Neural cell (in vitro differentiated cells): ENCODE measurements around the gene MAML3. TPM values are rescaled to one million over a fixed set of nuclear protein-coding genes. Genes with fewer than 3 reads are reported as not detected.

Experiments used
- H2AFZ ChIP-seq: fragments of 200-600, 300-800 bp; sonication (generic), shearing (Covaris generic); 2 replicates; pipeline ENCODE4 v1.6.0; 2014; ENCODE audit warnings: low read depth, mild to moderate bottlenecking, antibody characterized with exemption, low read length, moderate library complexity
- H3F3A ChIP-seq: fragments of 200-600 bp; shearing (Covaris generic); 2 replicates; pipeline ENCODE4 v1.6.1; 2016; ENCODE audit warnings: mild to moderate bottlenecking, moderate library complexity, mixed read lengths, antibody characterized with exemption, low read length; ENCODE audit not compliant: insufficient read depth, poor library complexity, severe bottlenecking
- H3K27ac ChIP-seq: fragments of 200-600, 300-800 bp; sonication (generic), shearing (Covaris generic); 2 replicates; pipeline ENCODE4 v1.5.1; 2014; ENCODE audit warnings: mild to moderate bottlenecking, low read length, moderate library complexity
- H3K27me3 ChIP-seq: fragments of 300-800, 200-600 bp; sonication (generic), shearing (Covaris generic); 2 replicates; pipeline ENCODE4 v1.6.0; 2014; ENCODE audit warnings: mild to moderate bottlenecking, low read depth, low read length, moderate library complexity; ENCODE audit not compliant: insufficient read depth
- H3K36me3 ChIP-seq: fragments of 300-800, 200-600 bp; sonication (generic), shearing (Covaris generic); 2 replicates; pipeline ENCODE4 v1.5.1; 2014; ENCODE audit warnings: mild to moderate bottlenecking, antibody characterized with exemption, low read length, moderate library complexity; ENCODE audit not compliant: insufficient read depth
- H3K4me2 ChIP-seq: fragments of 300-800, 200-600 bp; sonication (generic), shearing (Covaris generic); 2 replicates; pipeline ENCODE4 v1.6.0; 2014; ENCODE audit warnings: mild to moderate bottlenecking, low read length
- H3K4me3 ChIP-seq: fragments of 300-800, 200-600 bp; sonication (generic), shearing (Covaris generic); 2 replicates; pipeline ENCODE4 v1.5.1; 2014; ENCODE audit warnings: mild to moderate bottlenecking, low read length, moderate library complexity
- H3K79me2 ChIP-seq: fragments of 200-600 bp; shearing (Covaris generic); replicated peaks from 2 replicates; pipeline ENCODE4 v1.6.0; 2014; ENCODE audit warnings: mild to moderate bottlenecking, low read length, moderate library complexity; ENCODE audit not compliant: insufficient read depth
- H3K9ac ChIP-seq: fragments of 300-800, 200-600 bp; sonication (generic), shearing (Covaris generic); 2 replicates; pipeline ENCODE4 v1.6.1; 2016; ENCODE audit warnings: mild to moderate bottlenecking, low read length, mixed read lengths
- H3K9me2 ChIP-seq: fragments of 200-600 bp; shearing (Covaris generic); 2 replicates; pipeline ENCODE4 v1.6.1; 2016; ENCODE audit warnings: mild to moderate bottlenecking, low read length, mixed read lengths; ENCODE audit not compliant: insufficient read depth
- H3K9me3 ChIP-seq: fragments of 200-600, 300-800 bp; sonication (generic), shearing (Covaris generic); 2 replicates; pipeline ENCODE4 v1.6.1; 2016; ENCODE audit warnings: mild to moderate bottlenecking, mixed run types, low read length, moderate library complexity, mixed read lengths
- H4K20me1 ChIP-seq: fragments of 200-600 bp; shearing (Covaris generic); 2 replicates; pipeline ENCODE4 v1.6.1; 2016; ENCODE audit warnings: mild to moderate bottlenecking, mixed run types; ENCODE audit not compliant: insufficient read depth
- CTCF ChIP-seq: fragments of 450-650 bp; IDR thresholded peaks from 2 replicates; pipeline ENCODE4 v1.5.1; 2014; ENCODE audit warnings: antibody characterized with exemption, mild to moderate bottlenecking, moderate library complexity; ENCODE audit not compliant: poor library complexity, severe bottlenecking
- EP300 ChIP-seq: fragments of 450-650 bp; conservative IDR thresholded peaks from 2 replicates; pipeline ENCODE4 v1.6.1; 2014; ENCODE audit warnings: antibody characterized with exemption, mild to moderate bottlenecking, moderate library complexity; ENCODE audit not compliant: poor library complexity, severe bottlenecking
- EZH2 ChIP-seq: fragments of 200-600, 300-800 bp; shearing (Covaris generic), sonication (generic); IDR thresholded peaks from 2 replicates; pipeline ENCODE4 v1.6.1; 2014; ENCODE audit warnings: antibody characterized with exemption, low read length, borderline replicate concordance, mild to moderate bottlenecking; ENCODE audit not compliant: insufficient read depth, poor library complexity, severe bottlenecking
- MXI1 ChIP-seq: fragments of 450-650 bp; conservative IDR thresholded peaks from 2 replicates; pipeline ENCODE4 v1.6.1; 2014; ENCODE audit warnings: antibody characterized with exemption, mild to moderate bottlenecking; ENCODE audit not compliant: poor library complexity, severe bottlenecking
- POLR2AphosphoS5 ChIP-seq: IDR thresholded peaks from 2 replicates; pipeline ENCODE4 v1.6.1; 2012
- RAD21 ChIP-seq: fragments of 450-650 bp; conservative IDR thresholded peaks from 2 replicates; pipeline ENCODE4 v1.6.1; 2014; ENCODE audit warnings: antibody characterized with exemption, mild to moderate bottlenecking, moderate library complexity
- REST ChIP-seq: IDR thresholded peaks from 2 replicates; pipeline ENCODE4 v1.6.1; 2012; ENCODE audit warnings: borderline replicate concordance
- SMC3 ChIP-seq: fragments of 450-650 bp; conservative IDR thresholded peaks from 2 replicates; pipeline ENCODE4 v1.6.1; 2014; ENCODE audit warnings: antibody characterized with exemption, mild to moderate bottlenecking, moderate library complexity; ENCODE audit not compliant: poor library complexity
- TAF1 ChIP-seq: IDR thresholded peaks from 2 replicates; pipeline ENCODE4 v1.6.1; 2012; ENCODE audit warnings: low read depth
- polyA plus RNA-seq: library from polyadenylated mRNA; depleted of rRNA; stranded (reverse); fragments of >200 nt; gene quantifications from 2 replicates; pipeline ENCODE4 v1.2.3, GENCODE V29; 2014

The MAML3 gene
- polyA plus RNA-seq, 1 donor from 2014 or later: 10.2 TPM

GRCh38 chr4:140180577-140180976 lies 26.6 kb upstream of the MAML3 start:
- H3K27me3 ChIP-seq: no peaks in the 10 kb centered on the region

GRCh38 chr4:140176735-140177134 lies 22.8 kb upstream of the MAML3 start:
- H3K9me3 ChIP-seq: no peaks in the 10 kb centered on the region
- H3K27ac ChIP-seq: no peak overlapping the region
- no peak overlapping the region for H3K4me2 ChIP-seq
- H3K36me3 ChIP-seq: no peaks in the 10 kb centered on the region
- H3K27me3 ChIP-seq: no peaks in the 10 kb centered on the region
- H3K79me2 ChIP-seq: no peaks in the 10 kb centered on the region
- H3K4me3 ChIP-seq: no peak overlapping the region
- no peaks in the 10 kb centered on the region for H3F3A ChIP-seq
- H2AFZ ChIP-seq: no peak overlapping the region
- no peak overlapping the region for H3K9ac ChIP-seq
- H3K9me2 ChIP-seq: no peaks in the 10 kb centered on the region
- no peaks in the 10 kb centered on the region for H4K20me1 ChIP-seq
- TF ChIP-seq MXI1: no peak
- no peak for TF ChIP-seq TAF1
- TF ChIP-seq EZH2: no peak
- TF ChIP-seq CTCF: no peak
- no peak for TF ChIP-seq POLR2AphosphoS5
- TF ChIP-seq RAD21: no peak
- no peak for TF ChIP-seq SMC3
- TF ChIP-seq EP300: no peak

More at GRCh38 chr4:140180577-140180976, 26.6 kb upstream of the MAML3 start:
- Histone ChIP-seq H3K4me3 (no peak overlapping the region), H2AFZ (no peak overlapping the region), H3K9me3 (no peaks in the 10 kb centered on the region), H3K27ac (no peak overlapping the region), H3K9ac (no peak overlapping the region), H3F3A (no peaks in the 10 kb centered on the region), H3K9me2 (no peaks in the 10 kb centered on the region), H3K36me3 (no peaks in the 10 kb centered on the region), H3K79me2 (no peaks in the 10 kb centered on the region), H3K4me2 (no peak overlapping the region), H4K20me1 (no peaks in the 10 kb centered on the region)
- TF ChIP-seq EP300 (no peak), EZH2 (no peak), MXI1 (no peak), CTCF (no peak), POLR2AphosphoS5 (no peak), REST (no peak), TAF1 (no peak)
